HTERT RPE-1 (cell line): Measurements from ENCODE around the gene SYNPR.
"Not testable (repeated sequence)": the region's sequence is repeated elsewhere in the genome, so short reads cannot be mapped to it uniquely, and the experiment has no call there.

ENCODE experiments used
- in situ Hi-C: fragments of 300-500 bp; cut with MboI; formaldehyde crosslinking; loops from 4 replicates; pipeline ENCODE4 v1.14.3; 2020; ENCODE audit warnings: low sequenced_read_pairs

SYNPR gene

DNA sequence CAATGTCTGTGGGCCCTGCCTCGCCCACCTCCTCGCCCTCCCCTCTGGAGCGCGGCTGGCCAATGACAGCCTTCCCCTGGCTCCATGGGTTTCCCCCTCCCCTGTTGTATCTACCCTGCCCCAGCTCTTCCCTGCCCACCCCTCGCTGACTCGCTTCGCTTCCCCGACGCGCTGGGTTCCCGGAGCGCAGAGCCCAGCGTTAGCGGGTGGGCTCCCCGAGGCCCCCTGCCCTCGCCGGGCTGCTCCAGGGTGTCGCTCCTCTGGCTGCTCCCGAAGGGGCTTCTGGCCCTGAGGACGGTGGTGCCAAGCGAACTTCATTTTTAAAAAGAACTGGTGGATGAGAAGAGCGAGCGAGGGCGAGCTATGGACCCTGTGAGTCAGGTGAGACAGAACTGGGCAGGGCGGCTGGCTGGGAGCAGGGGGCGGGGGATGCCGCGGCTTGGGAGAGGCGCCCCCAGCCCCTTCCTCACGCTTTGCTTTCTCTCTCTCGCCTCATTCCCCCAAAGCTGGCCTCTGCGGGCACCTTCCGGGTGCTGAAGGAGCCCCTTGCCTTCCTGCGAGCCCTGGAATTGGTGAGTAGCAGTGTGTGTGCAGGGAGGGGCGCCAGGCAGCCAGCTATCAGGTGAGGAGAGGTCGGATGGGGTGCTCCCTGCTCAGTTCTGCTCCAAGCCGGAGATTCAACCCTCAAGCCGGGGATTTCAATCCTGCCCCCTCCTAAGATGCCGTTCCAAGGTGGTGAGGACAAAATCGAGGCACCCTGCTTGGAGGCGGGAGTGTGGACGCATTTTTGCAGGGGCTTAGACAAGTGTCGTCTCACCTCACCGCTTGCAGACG is at the start of gene SYNPR:
TSS of gene SYNPR (plus strand) at position 138 of the 834 bp plus-strand sequence.
- in situ Hi-C loops: no loop called here

DNA sequence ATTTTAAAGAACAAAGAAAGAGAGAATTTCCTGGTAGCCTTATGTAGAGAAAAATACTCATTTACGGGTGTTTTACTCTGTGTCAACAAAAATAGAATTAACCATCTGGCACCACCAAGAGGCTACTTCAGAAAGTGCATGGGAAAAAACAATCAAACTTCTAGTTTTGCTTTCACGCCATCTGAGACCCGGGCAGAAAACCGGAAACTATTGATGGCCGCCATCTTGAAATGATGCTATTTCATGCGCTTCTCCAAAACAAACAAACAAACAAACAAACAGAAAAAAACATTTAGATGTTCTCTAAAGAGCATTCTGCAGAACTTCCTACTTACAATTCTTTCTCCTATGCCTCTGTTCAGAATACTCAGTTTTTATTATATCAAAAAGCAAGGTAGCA is 49.4 kb upstream of the SYNPR start:
- in situ Hi-C loops: no loop called here

DNA sequence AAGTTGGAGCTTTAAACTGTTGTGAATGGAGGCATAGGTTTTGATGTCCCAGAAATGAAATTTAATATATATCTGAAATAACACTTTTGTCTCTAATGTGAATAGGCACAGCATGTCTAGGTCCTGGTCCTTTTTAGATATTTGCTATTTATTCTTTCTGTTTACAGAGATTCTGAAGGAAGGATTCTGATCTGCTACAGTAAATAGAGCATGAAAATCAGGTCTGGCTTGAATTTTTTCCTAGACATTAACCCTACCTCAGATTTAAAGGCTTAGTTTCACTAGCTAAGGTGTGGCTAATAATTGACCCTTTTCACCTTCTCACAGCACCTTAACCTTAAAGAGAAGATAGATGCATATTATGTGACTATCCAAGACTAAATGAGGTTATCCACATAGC is 48.0 kb upstream of the SYNPR start:
- in situ Hi-C loops: no loop called here

GRCh38 chr3:63231643-63232042 is 46.5 kb upstream of the SYNPR start:
- in situ Hi-C loops: no loop called here

- in situ Hi-C loops: no loop called here
These were observed 45.2 kb upstream of the SYNPR start for GRCh38 chr3:63232764-63233396.

GRCh38 chr3:63240381-63240902 is 37.7 kb upstream of the SYNPR start:
- in situ Hi-C loops: no loop called here

GRCh38 chr3:63242124-63242523 is 36.0 kb upstream of the SYNPR start:
- in situ Hi-C loops: no loop called here

GRCh38 chr3:63244486-63244885 is 33.6 kb upstream of the SYNPR start:
- in situ Hi-C loops: no loop called here

DNA sequence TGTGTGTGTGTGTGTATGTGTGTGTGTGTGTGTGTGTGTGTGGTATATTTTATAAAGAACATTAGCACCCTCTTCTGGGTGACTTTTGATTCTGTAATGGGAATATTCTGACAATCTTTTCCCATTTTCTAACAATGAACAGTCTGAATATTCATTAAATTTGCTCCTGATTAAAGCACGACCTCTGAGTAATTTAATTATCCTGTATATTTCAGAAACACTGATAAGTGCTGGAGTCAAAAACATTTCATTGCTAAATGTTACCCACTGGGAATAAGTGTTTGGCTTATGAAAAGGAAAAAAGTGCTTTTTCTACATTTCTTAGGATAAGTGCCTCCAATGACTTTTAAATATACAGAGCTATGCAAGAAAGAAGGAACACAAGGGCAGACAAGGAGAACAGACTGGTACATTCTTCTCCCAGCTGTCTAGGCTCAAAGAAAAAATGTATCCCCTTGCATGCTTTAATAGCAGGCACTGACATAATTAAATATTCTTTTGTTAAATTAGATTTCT is 32.3 kb upstream of the SYNPR start:
- in situ Hi-C loops: no loop called here

GRCh38 chr3:63248015-63248414 is 30.1 kb upstream of the SYNPR start:
- in situ Hi-C loops: no loop called here

DNA sequence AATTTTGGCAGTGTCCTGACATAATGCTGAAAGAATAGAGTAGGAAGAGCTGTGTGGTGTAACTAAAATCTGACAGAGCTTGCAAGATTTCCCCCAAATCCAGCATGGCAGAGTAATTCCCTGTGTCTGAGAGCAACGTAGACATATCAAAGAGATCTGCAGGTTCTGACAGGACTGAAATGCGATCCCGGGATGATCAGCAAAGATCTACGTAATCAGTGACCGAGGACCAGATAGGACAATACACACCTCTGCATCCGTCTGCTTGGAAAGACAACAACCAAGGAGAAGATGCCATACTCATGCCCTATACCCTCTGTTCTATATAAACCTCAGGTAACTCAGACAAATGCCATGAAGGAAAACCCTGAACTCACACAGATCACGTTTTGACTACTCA is 26.6 kb upstream of the SYNPR start:
- in situ Hi-C loops: no loop called here

DNA sequence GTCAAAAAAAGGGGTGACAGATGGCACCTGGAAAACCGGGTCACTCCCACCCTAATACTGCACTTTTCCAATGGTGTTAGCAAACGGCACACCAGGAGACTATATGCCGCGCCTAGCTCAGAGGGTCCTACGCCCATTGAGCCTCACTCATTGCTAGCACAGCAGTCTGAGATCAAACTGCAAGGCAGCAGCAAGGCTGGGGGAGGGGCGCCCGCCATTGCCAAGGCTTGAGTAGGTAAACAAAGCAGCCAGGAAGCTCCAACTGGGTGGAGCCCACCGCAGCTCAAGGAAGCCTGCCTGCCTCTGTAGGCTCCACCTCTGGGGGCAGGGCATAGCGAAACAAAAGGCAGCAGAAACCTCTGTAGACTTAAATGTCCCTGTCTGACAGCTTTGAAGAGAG is 22.3 kb upstream of the SYNPR start:
- in situ Hi-C loops: not testable (repeated sequence)

GRCh38 chr3:63264716-63265115 is 13.4 kb upstream of the SYNPR start:
- in situ Hi-C loops: no loop called here

- in situ Hi-C loops: no loop called here
These were observed 3.7 kb upstream of the SYNPR start for GRCh38 chr3:63274359-63274758.

DNA sequence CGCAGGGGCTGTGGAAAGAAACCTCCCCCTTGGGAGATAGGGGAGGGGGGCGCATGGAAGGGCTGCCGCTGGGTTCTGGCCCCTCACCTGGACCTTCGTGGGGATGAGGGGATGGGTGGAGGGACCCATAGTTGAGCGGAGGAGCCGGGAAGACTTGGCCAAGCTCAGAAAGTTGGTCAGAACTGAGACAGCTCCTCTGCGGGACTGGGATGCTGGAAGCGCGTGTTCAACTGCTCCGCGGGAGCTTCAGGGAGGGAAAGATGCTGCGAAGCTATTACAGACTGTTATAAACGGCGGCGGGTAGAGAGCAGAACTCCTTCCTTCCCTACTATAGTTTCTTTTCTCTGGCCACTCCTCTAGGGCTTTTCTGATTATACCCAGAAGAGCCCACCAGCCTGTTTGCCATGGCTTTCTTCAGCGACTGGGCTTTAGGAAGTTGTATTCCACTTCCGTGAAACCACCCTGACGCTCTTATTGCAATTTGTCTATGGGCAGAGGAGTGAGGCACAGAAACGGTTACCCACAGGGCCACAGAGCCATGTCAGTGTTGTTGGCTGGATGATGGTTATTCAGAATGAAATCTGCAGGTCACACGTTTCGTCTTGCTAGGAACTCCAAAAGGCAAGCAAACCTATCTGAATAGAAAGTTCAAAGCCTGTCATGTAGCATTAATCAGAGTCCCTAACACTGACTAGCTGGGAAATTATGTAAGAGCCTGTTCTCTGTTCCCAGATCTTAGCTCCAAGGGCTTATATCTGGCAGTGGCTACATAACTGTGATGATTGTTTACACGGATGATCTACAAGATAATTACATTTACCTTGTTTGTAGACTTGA is 1.1 kb downstream of the SYNPR start:
- in situ Hi-C loops: no loop called here

DNA sequence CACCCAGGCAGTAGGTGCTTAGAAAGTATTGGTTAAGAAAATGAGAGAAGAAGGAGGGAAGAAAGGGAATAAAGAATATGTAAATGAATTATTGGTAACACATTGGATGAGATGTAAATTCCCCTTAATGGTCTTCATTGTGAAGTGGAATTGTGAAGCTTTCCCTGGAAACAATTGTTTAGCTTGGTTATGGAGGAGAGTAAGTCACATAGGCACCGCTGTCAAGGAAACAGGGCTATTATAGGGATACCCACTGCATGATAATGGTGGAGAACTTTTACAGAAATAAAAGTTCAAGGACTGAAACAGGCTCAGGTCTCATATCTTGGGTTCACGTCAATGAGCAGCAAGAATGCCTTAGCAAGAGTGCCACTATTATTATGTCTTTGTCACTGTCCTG is 9.5 kb downstream of the SYNPR start:
- in situ Hi-C loops: no loop called here

DNA sequence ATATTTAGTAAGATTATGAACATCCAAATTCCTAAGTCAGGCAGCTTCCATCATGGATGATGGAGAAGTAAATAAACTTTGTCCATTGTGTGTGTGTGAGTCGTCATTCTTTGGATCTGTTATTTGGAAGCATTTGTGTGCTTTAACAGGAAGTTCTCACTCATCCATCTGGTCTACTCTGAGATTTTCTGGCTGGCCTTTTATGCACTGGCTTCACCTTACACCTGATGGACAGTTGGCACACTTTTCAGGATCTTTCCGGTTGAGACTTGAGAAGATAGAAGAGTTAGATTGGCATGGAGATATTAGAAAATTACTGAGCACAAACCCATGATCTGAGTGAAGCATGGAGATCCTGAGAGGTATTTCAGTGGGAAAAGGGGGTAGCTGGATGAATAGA is 12.6 kb downstream of the SYNPR start:
- in situ Hi-C loops: no loop called here

- in situ Hi-C loops: no loop called here
These were observed 16.2 kb downstream of the SYNPR start for GRCh38 chr3:63294332-63294731.

DNA sequence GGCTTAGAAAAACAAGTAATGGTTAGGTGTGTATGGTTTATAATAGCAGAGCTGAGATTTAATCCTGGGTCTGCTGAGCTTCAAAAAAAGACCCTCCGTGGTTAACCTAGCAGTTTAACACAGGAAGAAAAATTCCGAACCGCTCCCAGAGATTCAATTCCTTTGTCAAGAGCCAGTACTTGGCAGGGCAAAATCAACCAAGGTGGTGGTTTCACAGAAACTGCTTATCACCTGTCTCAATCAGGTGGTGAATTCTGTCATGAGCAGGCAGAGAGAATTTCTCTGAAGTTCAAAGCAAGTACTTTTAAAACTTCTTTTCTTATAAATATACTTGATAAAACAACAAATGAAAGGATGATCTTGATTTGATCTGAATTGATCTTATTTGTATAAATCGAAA is 17.2 kb downstream of the SYNPR start:
- in situ Hi-C loops: no loop called here

DNA sequence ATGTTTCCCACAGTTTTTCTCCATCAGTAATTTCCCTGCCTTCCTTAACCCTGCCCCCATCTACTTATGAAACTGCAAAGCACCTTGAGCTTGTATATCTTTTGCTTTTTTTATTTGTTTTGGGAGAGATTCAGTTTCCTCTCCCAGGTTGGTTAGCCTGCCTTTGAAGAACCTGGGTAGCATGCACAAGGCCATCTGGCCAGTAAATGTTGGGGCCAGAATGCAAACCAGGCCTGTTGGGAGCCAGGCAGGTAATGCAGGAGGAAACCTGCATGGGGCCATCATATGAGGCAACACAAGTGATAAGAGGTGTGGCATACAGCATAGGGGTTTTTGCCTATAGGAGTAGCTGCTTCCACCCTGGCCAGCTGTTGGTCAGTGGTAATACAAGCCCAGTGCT is 17.7 kb downstream of the SYNPR start:
- in situ Hi-C loops: no loop called here

DNA sequence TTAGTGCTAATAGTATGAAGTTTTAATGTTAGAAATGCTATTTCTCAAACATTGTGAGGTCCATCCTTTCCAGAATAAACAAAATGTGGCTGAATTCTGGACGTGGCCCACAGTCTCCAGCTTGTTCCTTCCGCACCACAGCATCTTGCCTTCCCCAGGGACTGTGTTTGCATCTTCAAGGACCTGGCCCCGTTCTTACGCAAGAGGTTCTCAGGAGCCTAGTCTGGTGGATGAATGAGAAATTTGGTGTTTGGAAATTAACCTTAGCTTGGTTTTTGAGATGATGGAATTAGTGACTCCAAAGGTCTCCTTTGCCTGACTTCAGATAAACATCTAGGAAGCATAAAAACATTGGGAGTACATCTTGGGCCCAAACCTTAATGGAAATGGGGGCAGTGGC is 18.1 kb downstream of the SYNPR start:
- in situ Hi-C loops: no loop called here
